ENCODE results near the gene PTK7.

PTK7 gene

DNA sequence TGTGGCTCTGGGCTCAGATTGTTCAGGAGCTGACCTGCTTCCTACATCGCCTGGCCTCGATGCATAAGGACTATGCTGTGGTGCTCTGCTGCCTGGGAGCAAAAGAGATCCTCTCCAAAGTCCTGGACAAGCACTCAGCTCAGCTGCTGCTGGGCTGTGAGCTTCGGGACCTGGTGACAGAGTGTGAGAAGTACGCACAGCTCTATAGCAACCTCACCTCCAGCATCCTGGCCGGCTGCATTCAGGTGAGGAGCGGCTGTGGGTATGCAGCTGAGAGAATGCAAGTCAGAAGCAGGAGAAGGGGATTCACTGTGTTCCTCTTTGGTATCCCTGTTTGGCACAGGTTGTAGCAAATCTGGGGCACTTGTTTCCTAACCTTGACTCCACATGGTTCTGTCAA lies 123.8 kb downstream of the PTK7 start:
- DNase-seq (ENCODE audit: low read depth) = no peak
- TF ChIP-seq, protein P1, sequence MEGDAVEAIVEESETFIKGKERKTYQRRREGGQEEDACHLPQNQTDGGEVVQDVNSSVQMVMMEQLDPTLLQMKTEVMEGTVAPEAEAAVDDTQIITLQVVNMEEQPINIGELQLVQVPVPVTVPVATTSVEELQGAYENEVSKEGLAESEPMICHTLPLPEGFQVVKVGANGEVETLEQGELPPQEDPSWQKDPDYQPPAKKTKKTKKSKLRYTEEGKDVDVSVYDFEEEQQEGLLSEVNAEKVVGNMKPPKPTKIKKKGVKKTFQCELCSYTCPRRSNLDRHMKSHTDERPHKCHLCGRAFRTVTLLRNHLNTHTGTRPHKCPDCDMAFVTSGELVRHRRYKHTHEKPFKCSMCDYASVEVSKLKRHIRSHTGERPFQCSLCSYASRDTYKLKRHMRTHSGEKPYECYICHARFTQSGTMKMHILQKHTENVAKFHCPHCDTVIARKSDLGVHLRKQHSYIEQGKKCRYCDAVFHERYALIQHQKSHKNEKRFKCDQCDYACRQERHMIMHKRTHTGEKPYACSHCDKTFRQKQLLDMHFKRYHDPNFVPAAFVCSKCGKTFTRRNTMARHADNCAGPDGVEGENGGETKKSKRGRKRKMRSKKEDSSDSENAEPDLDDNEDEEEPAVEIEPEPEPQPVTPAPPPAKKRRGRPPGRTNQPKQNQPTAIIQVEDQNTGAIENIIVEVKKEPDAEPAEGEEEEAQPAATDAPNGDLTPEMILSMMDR (conservative IDR thresholded peaks at IDR 0.05; ENCODE audit: low read depth, low read length) = no peak
- H3K4me3 ChIP-seq (ENCODE audit: low read depth, low read length) = no peak overlapping the region

DNA sequence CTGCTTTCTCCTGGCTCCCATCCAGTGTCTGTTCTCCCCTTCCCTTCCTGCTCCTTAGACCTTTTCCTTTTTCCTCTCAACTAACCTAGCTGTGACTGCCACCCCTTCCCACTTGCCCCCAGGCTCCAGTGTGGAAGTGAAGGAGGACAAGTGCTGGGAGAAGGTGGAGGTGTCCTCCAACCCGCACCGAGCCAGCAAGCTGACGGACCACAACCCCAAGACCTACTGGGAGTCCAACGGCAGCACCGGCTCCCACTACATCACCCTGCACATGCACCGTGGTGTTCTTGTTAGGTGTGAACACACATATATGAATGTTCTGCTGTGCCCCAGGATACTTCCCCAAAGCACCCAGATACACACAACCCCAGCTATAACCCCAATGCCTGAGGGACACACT lies 124.4 kb downstream of the PTK7 start:
- no peak overlapping the region for H3K4me3 ChIP-seq (ENCODE audit: low read depth, low read length)
- no peak for DNase-seq (ENCODE audit: low read depth)
- TF ChIP-seq, protein P1 (conservative IDR thresholded peaks at IDR 0.05; ENCODE audit: low read depth, low read length) = no peak

DNA sequence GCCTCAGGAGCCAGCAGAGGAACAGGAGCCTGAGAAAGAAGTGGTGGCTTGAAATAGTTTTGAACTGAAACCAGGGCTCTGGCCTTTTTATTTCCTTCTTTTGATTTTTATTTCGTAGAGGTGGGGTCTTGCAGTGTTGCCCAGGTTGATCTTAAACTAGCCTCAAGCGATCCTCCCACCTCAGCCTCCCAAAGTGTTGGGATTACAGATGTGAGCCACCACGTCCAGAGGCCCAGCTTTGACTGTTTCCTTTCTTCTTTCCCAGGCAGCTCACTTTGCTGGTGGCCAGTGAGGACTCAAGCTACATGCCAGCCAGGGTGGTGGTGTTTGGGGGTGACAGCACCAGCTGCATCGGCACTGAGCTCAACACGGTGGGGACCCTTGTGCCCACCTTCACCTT lies 126.3 kb downstream of the PTK7 start:
- TF ChIP-seq, protein P1 (conservative IDR thresholded peaks at IDR 0.05; ENCODE audit: low read depth, low read length) = no peak
- DNase-seq (ENCODE audit: low read depth) = no peak
- H3K4me3 ChIP-seq (ENCODE audit: low read depth, low read length) = no peak overlapping the region

DNA sequence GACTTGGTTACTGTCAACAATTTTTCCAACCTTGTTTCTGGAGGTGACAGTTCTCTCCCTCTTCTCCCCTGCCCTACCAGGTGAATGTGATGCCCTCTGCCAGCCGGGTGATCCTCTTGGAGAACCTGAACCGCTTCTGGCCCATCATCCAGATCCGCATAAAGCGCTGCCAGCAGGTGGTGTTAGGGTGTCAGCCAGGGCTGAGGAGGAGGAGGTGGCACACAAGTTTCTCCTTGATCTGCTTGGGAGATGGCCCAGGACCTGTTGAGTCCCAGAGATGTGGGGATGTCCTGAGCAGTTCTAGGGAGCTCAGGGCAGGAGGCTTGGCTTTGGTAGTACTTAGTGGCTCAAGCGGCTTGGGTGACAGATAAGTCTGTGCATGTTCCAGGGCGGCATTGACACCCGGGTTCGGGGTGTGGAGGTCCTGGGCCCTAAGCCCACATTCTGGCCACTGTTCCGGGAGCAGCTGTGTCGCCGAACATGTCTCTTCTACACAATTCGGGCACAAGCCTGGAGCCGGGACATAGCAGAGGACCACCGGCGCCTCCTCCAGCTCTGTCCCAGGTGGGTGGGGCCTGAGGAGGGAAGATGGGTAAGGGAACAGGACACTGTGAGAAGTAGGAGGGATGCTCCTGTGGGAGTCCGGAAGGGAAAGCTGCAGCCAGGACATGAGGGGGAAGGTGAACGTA lies 127.1 kb downstream of the PTK7 start:
- TF ChIP-seq, protein P1 (conservative IDR thresholded peaks at IDR 0.05; ENCODE audit: low read depth, low read length) = no peak
- no peak overlapping the region for H3K4me3 ChIP-seq (ENCODE audit: low read depth, low read length)
- DNase-seq (ENCODE audit: low read depth) = no peak

DNA sequence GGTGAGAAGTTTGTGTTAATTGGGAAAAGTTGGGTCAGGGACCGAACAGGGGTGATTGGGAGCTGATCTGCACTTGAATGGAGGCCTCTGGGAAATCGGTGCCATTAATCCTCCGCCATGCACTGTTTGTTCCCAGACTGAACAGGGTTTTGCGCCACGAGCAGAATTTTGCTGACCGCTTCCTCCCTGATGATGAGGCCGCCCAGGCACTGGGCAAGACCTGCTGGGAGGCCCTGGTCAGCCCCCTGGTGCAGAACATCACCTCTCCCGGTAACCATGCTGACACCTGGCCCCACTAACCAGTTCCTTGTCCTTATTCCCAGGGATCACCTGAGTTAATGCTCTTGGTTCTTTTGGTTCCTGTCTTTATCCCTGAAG lies 127.6 kb downstream of the PTK7 start:
- H3K4me3 ChIP-seq (ENCODE audit: low read depth, low read length) = no peak overlapping the region
- TF ChIP-seq, protein P1 (conservative IDR thresholded peaks at IDR 0.05; ENCODE audit: low read depth, low read length) = no peak
- no peak for DNase-seq (ENCODE audit: low read depth)

DNA sequence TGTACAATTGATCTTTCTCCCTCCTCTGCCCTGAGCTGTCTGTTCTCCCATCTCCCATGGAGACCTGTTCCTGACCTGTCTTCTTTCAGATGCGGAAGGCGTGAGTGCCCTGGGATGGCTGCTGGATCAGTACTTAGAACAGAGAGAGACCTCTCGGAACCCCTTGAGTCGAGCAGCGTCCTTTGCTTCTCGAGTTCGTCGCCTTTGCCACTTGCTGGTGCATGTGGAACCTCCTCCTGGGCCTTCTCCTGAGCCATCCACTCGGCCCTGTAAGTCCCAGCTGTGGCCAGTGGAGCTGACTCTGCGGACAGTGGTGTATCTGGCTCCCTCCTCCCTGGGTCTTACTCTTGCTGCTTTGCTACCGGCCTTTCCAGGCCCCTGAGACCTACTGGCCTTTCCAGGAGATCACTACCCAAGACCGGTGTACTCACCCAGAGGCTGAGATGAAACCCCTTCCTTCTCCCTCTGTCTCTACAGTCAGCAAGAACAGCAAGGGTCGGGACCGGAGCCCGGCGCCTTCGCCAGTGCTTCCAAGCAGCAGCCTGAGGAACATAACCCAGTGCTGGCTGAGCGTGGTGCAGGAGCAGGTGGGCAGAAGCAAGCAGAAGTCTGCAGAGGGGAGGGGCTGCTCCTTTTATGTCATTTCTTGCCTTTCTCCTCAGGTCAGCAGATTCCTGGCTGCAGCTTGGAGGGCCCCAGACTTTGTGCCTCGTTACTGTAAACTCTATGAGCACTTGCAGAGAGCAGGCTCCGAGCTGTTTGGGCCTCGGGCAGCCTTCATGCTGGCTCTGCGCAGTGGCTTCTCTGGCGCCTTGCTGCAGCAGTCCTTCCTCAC lies 128.4 kb downstream of the PTK7 start:
- TF ChIP-seq, protein P1 (conservative IDR thresholded peaks at IDR 0.05; ENCODE audit: low read depth, low read length) = no peak
- no peak for DNase-seq (ENCODE audit: low read depth)
- H3K4me3 ChIP-seq (ENCODE audit: low read depth, low read length) = no peak overlapping the region
